ENCODE results near the gene PDE4C. TPM values are rescaled to one million over a fixed set of nuclear protein-coding genes. Genes with fewer than 3 reads are reported as not detected.

Gene PDE4C
- total RNA-seq, 2 donors from 2014 or later: under 0.01 to 0.26 TPM

DNA sequence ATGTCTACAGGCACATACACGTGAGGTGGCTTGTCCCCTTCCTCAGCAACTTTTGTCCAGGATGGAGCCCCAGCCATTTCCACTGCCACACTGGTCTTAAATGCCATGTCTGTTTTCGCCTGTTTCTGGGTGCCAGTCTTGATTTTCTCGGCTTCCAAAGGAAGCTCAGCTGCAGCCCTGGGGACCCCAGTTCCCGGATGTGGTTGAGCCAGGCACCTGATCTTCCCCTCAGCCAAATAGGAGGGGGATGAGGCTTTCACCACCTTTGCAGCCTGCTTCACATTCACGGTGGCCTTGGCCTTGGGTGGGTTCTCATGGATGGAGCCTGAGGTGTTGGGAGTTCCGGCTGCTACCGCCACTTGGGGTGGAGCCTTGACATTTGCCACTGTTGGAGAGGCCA lies 39.3 kb upstream of the PDE4C start:
- WGBS, 2 donors: 78 to 92% methylated on average over 4 to 7 of the region's 7 CpGs
- no peak for ATAC-seq
- Histone ChIP-seq H3K27ac (no peak overlapping the region), H3K9me3 (no peaks in the 10 kb centered on the region), H3K27me3 (no peaks in the 10 kb centered on the region), H3K4me3 (no peak overlapping the region), H3K36me3 (replicated peaks in 1 of 2; ENCODE audit: insufficient read depth in 1 of 2, low read depth in 2 of 2) (peaks cover 12 to 20% of the 10 kb centered on the region in 2 donors), H3K4me1 (no peaks in the 10 kb centered on the region)
- intact Hi-C loops (cut with DNase I): no loop called here
- TF ChIP-seq, protein P1, sequence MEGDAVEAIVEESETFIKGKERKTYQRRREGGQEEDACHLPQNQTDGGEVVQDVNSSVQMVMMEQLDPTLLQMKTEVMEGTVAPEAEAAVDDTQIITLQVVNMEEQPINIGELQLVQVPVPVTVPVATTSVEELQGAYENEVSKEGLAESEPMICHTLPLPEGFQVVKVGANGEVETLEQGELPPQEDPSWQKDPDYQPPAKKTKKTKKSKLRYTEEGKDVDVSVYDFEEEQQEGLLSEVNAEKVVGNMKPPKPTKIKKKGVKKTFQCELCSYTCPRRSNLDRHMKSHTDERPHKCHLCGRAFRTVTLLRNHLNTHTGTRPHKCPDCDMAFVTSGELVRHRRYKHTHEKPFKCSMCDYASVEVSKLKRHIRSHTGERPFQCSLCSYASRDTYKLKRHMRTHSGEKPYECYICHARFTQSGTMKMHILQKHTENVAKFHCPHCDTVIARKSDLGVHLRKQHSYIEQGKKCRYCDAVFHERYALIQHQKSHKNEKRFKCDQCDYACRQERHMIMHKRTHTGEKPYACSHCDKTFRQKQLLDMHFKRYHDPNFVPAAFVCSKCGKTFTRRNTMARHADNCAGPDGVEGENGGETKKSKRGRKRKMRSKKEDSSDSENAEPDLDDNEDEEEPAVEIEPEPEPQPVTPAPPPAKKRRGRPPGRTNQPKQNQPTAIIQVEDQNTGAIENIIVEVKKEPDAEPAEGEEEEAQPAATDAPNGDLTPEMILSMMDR (IDR thresholded peaks at IDR 0.05): no peak
- no peak for TF ChIP-seq POLR2A (IDR thresholded peaks at IDR 0.05)
- no peak for DNase-seq

DNA sequence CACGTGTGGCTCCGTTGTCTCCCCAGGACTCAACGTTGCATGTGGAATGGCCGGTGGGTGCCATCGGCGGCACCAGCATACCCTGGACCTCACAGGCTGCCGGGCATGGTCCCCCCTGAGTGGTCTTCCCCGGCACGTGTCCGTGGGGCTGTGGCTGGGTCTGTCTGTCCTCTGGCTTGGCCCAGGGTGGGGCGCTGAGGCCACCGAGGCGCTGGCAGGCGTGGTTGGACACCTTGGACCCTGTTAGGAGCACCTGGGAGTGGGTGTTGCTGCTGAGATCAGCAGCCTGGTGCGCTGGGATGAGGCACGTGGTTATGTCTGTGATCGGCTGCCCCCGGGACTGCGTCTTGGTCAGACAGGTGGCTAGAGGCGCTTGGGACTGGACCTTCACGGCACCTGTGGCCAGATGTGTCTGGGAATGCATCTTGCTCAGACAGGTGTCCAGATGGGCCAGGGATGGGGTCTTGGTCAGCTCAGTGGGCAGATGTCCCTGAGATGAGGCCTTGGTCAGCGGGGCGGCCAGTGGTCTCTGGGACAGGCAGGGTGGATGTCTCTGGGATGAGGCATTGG lies 38.8 kb upstream of the PDE4C start:
- intact Hi-C loops (cut with DNase I): no loop called here
- no peak for ATAC-seq
- no peaks in the 10 kb centered on the region for H3K4me1 ChIP-seq
- no peaks in the 10 kb centered on the region for H3K27me3 ChIP-seq
- H3K4me3 ChIP-seq: no peak overlapping the region
- peaks cover 12 to 20% of the 10 kb centered on the region in 2 donors for H3K36me3 ChIP-seq (replicated peaks in 1 of 2; ENCODE audit: insufficient read depth in 1 of 2, low read depth in 2 of 2)
- no peaks in the 10 kb centered on the region for H3K9me3 ChIP-seq
- TF ChIP-seq POLR2A (IDR thresholded peaks at IDR 0.05): no peak
- TF ChIP-seq, protein P1 (IDR thresholded peaks at IDR 0.05): no peak
- DNase-seq: no peak
- WGBS, 2 donors: 85 to 92% methylated on average over 4 to 20 of the region's 23 CpGs
- no peak overlapping the region for H3K27ac ChIP-seq

DNA sequence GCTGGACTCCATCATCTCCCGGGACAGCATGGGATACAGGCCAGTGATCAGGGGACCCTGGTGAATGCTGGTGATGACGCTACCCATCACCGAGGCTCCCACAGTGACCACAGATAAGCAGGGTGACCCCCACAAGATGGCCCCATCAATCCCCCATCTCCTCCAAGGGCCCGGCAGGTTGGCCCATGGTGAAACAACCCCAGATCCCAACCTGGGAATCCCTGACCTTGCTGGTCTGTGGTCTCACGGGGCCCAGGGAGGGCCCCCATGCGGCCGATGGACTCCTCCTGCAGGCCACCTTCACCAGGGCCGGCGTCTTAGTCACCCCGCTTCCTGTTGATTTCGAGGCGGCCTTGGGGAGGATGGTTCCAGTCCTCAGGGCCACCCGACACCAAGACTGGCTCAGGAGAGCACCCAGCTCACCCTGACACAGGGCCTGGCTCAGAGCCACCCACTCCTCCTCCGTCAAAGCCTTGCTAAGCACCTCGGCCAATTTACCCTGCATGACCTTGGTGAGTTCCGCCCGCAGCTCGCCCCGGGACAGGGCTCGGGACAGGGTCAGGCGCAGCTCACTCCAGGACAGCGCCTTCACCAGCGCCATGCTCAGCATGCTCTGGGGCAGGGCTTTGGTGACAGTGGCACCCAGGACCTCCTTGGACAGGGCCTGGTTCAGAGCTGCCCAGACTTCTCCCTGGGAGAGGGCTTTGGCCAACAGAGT lies 38.1 kb upstream of the PDE4C start:
- ATAC-seq (no peak), DNase-seq (peak in 1 of 4 donors; percentile 62)
- no peaks in the 10 kb centered on the region for H3K4me1 ChIP-seq
- H3K36me3 ChIP-seq (replicated peaks in 1 of 2; ENCODE audit: insufficient read depth in 1 of 2, low read depth in 2 of 2): peaks cover 12 to 20% of the 10 kb centered on the region in 2 donors
- 84 to 87% methylated on average over 10 to 22 of the region's 23 CpGs for WGBS, 2 donors
- TF ChIP-seq POLR2A (IDR thresholded peaks at IDR 0.05): no peak
- TF ChIP-seq, protein P1 (IDR thresholded peaks at IDR 0.05): no peak
- H3K4me3 ChIP-seq: no peak overlapping the region
- H3K27ac ChIP-seq: no peak overlapping the region
- no peaks in the 10 kb centered on the region for H3K9me3 ChIP-seq
- intact Hi-C loops (cut with DNase I): no loop called here
- no peaks in the 10 kb centered on the region for H3K27me3 ChIP-seq

DNA sequence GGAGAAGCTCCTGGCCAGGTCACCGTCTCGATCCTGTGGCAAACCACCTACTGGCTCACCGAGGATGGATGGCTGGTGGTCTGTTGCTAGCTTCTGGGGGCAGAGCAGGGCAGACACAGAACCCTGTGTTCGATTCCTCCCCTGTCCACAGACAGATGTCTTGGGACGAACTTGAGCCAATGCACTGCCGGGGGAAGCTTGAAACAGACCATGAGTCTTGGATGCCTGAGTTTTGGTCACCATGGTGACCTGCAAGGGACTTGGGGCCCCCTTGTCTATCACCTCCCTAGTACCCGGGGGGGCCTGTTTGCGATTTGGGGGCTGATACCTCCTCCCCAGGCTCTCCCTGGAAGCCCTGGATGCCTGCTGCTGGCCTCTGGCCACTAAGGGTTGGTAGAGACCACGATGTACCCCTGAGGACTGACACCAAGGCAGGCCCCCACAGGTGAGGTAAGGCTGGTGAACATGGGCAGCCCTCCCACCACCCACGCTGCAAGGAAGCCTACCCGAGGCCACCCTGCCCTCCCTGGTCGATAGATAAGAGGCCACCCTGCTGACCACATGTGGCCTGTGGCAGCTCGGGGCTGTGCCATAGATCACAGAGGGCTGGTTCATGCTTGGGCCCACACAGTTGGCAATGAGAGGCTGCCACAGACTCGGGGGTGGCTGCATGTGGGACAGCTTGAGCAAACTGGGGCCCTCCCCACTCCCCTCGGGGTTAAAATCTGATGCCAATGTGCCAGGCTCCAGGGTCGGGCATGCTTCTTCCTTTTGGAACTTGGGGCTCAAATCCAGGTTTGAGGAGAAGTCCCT lies 37.3 kb upstream of the PDE4C start:
- DNase-seq: no peak
- TF ChIP-seq, protein P1 (IDR thresholded peaks at IDR 0.05): no peak
- TF ChIP-seq POLR2A (IDR thresholded peaks at IDR 0.05): no peak
- Histone ChIP-seq H3K4me1 (no peaks in the 10 kb centered on the region), H3K4me3 (no peak overlapping the region), H3K9me3 (no peaks in the 10 kb centered on the region), H3K27me3 (no peaks in the 10 kb centered on the region), H3K27ac (no peak overlapping the region), H3K36me3 (replicated peaks in 1 of 2; ENCODE audit: insufficient read depth in 1 of 2, low read depth in 2 of 2) (peaks cover 12 to 20% of the 10 kb centered on the region in 2 donors)
- intact Hi-C loops (cut with DNase I): no loop called here
- no peak for ATAC-seq
- 84 to 91% methylated on average over 7 to 16 of the region's 16 CpGs for WGBS, 2 donors

Measured in body of pancreas (tissue), 4 donors.